ENCODE data around the gene IL17RC.
"Not testable (repeated sequence)": the region's sequence is repeated elsewhere in the genome, so short reads cannot be mapped to it uniquely, and the experiment has no call there.

Gene IL17RC

DNA sequence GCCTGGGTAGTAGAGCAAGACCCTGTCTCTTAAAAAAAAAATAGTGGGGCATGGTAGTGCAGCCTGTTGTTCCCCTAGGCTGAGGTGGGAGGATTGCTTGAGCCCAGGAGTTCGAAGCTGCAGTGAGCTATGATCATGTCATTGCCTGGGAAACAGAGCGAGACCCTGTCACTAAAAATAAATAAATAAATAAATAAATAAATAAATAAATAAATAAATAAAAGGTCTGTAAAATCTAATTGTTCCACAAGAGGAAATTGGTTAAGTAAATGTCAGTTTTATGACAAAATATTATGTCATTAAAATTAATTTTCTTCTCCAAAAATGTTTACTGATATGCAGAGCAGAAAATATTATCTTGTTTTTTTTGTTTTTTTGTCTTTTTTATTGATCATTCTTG lies 22.1 kb downstream of the IL17RC start:
- no peak for TF ChIP-seq CTCF (conservative IDR thresholded peaks at IDR 0.05; ENCODE audit: control insufficient read depth, insufficient read depth, low read depth, low read length)

GRCh38 chr3:9939906-9940305 lies 23.0 kb downstream of the IL17RC start:
- not testable (repeated sequence) for H3K4me3 ChIP-seq (ENCODE audit: control insufficient read depth, low read depth, low read length); DNase-seq (ENCODE audit: low read depth)

More for the DNA sequence above, 22.1 kb downstream of the IL17RC start:
- no peak overlapping the region for H3K4me3 ChIP-seq (ENCODE audit: control insufficient read depth, low read depth, low read length)
- DNase-seq (ENCODE audit: low read depth), result no peak

- TF ChIP-seq CTCF (conservative IDR thresholded peaks at IDR 0.05; ENCODE audit: control insufficient read depth, insufficient read depth, low read depth, low read length), result no peak
- H3K4me3 ChIP-seq (ENCODE audit: control insufficient read depth, low read depth, low read length), result no peak overlapping the region
- DNase-seq (ENCODE audit: low read depth), result no peak
Observed at GRCh38 chr3:9940746-9941145, 23.8 kb downstream of the IL17RC start.

GRCh38 chr3:9942164-9942563 lies 25.3 kb downstream of the IL17RC start:
- no peak overlapping the region for H3K4me3 ChIP-seq (ENCODE audit: control insufficient read depth, low read depth, low read length)
- DNase-seq (ENCODE audit: low read depth), result no peak
- TF ChIP-seq CTCF (conservative IDR thresholded peaks at IDR 0.05; ENCODE audit: control insufficient read depth, insufficient read depth, low read depth, low read length), result no peak

- DNase-seq (ENCODE audit: low read depth), result no peak
- no peak for TF ChIP-seq CTCF (conservative IDR thresholded peaks at IDR 0.05; ENCODE audit: control insufficient read depth, insufficient read depth, low read depth, low read length)
- no peak overlapping the region for H3K4me3 ChIP-seq (ENCODE audit: control insufficient read depth, low read depth, low read length)
Observed at GRCh38 chr3:9942934-9943690, 26.2 kb downstream of the IL17RC start.

GRCh38 chr3:9944271-9944670 lies 27.4 kb downstream of the IL17RC start:
- no peak for TF ChIP-seq CTCF (conservative IDR thresholded peaks at IDR 0.05; ENCODE audit: control insufficient read depth, insufficient read depth, low read depth, low read length)
- no peak for DNase-seq (ENCODE audit: low read depth)
- H3K4me3 ChIP-seq (ENCODE audit: control insufficient read depth, low read depth, low read length), result no peak overlapping the region

- no peak overlapping the region for H3K4me3 ChIP-seq (ENCODE audit: control insufficient read depth, low read depth, low read length)
- TF ChIP-seq CTCF (conservative IDR thresholded peaks at IDR 0.05; ENCODE audit: control insufficient read depth, insufficient read depth, low read depth, low read length), result no peak
- no peak for DNase-seq (ENCODE audit: low read depth)
Observed at GRCh38 chr3:9945358-9945757, 28.5 kb downstream of the IL17RC start.

All from fibroblast of mammary gland (primary cell).